Sigmoid colon (tissue), 7 donors: ENCODE data around the gene RRP36. TPM values are rescaled to one million over a fixed set of nuclear protein-coding genes. Genes with fewer than 3 reads are reported as not detected.

Experiments
- DNase-seq: peaks from one replicate; pipeline ENCODE4 v3.0.0-alpha.2; 2019
- H3K27ac ChIP-seq, 4 donors: fragments of 200-600 bp; sonication (generic); one replicate each; pipeline ENCODE4 v1.5.1; 2016 to 2019; ENCODE audit warnings: mild to moderate bottlenecking in 1 of 4
- H3K27me3 ChIP-seq, 3 donors: fragments of 200-600 bp; sonication (generic); one replicate each; pipeline ENCODE4 v1.5.1; 2019; ENCODE audit warnings: mild to moderate bottlenecking in 1 of 3
- H3K36me3 ChIP-seq, 4 donors: fragments of 200-600 bp; sonication (generic); one replicate each; pipeline ENCODE4 v1.5.1; 2016 to 2019
- H3K4me1 ChIP-seq, 4 donors: fragments of 200-600 bp; sonication (generic); one replicate each; pipeline ENCODE4 v1.5.1; 2017 to 2019
- H3K4me3 ChIP-seq, 4 donors: fragments of 200-600 bp; sonication (generic); one replicate each; pipeline ENCODE4 v1.5.1; 2017 to 2019; ENCODE audit warnings: mild to moderate bottlenecking in 2 of 4, moderate library complexity in 1 of 4
- H3K9me3 ChIP-seq, 4 donors: fragments of 200-600 bp in 3 of 4; sonication (generic) in 3 of 4; one replicate each; pipeline versions ENCODE4 v1.5.1 to v1.6.1; 2013 to 2019
- EP300 ChIP-seq, 4 donors: sonication (generic); formaldehyde crosslinking; IDR thresholded peaks; one replicate each; pipeline ENCODE4 v1.6.1; 2017; ENCODE audit warnings: antibody characterized with exemption in 4 of 4
- POLR2A ChIP-seq, 2 donors: fragments of 450-650 bp; IDR thresholded peaks; one replicate each; pipeline ENCODE4 v1.6.1; 2016; ENCODE audit warnings: antibody characterized with exemption in 2 of 2, mild to moderate bottlenecking in 2 of 2, moderate library complexity in 2 of 2
- POLR2AphosphoS5 ChIP-seq, 4 donors: sonication (generic); formaldehyde crosslinking; IDR thresholded peaks; one replicate each; pipeline ENCODE4 v1.6.1; 2017; ENCODE audit warnings: antibody characterized with exemption in 4 of 4
- WGBS, 2 donors: extraction: QIAGEN DNeasy Blood & Tissue Kit; methylation state at CpG; one replicate each; pipeline ENCODE4 v1.1.7; 2013; 5-methylcytosine and 5-hydroxymethylcytosine counted together
- intact Hi-C: fragments of 100-400 bp; cut with DNase I; formaldehyde crosslinking; loops from one replicate; pipeline ENCODE4 v1.15.1; 2023
- polyA plus RNA-seq, 3 donors: library from polyadenylated mRNA; stranded (reverse); fragments of 200-250 nt; gene quantifications; one replicate each; pipeline ENCODE4 v1.2.3, GENCODE V29; 2013
- total RNA-seq, 4 donors: library from RNA; depleted of rRNA; stranded (reverse); fragments of >200 nt; gene quantifications; one replicate each; pipeline ENCODE4 v1.1.0, GENCODE V29; 2016
- TF ChIP-seq, protein P1 (sequence below), 4 experiments: fragments of 450-650 bp in 3 of 4; fragments of 200-600 bp in 1 of 4; IDR thresholded peaks; one replicate each; pipeline ENCODE4 v1.5.1; 2016 to 2019; ENCODE audit warnings: antibody characterized with exemption in 4 of 4, mild to moderate bottlenecking in 3 of 4, moderate library complexity in 2 of 4
- donor health status: healthy with polysubstance abuse.
- donor health status: Bipolar disorder and iron deficiency.
- donor health status: healthy.

RRP36 gene
- total and polyA plus RNA-seq, 7 donors: 24.6 to 50.8 (median 42.7) TPM

GRCh38 chr6:43012364-43012763 lies 9.1 kb upstream of the RRP36 start:
- WGBS, 2 donors: 88 to 93% methylated on average over 6 of the region's 6 CpGs
- H3K27ac ChIP-seq: peak overlapping the region in 2 of 4 donors; percentile 84 to 86
- TF ChIP-seq EP300 (IDR thresholded peaks at IDR 0.05) (no peak), POLR2A (IDR thresholded peaks at IDR 0.05) (no peak), POLR2AphosphoS5 (IDR thresholded peaks at IDR 0.05) (no peak)
- TF ChIP-seq, protein P1, sequence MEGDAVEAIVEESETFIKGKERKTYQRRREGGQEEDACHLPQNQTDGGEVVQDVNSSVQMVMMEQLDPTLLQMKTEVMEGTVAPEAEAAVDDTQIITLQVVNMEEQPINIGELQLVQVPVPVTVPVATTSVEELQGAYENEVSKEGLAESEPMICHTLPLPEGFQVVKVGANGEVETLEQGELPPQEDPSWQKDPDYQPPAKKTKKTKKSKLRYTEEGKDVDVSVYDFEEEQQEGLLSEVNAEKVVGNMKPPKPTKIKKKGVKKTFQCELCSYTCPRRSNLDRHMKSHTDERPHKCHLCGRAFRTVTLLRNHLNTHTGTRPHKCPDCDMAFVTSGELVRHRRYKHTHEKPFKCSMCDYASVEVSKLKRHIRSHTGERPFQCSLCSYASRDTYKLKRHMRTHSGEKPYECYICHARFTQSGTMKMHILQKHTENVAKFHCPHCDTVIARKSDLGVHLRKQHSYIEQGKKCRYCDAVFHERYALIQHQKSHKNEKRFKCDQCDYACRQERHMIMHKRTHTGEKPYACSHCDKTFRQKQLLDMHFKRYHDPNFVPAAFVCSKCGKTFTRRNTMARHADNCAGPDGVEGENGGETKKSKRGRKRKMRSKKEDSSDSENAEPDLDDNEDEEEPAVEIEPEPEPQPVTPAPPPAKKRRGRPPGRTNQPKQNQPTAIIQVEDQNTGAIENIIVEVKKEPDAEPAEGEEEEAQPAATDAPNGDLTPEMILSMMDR (IDR thresholded peaks at IDR 0.05): no peak
- no peak for DNase-seq
- H3K27me3 ChIP-seq: no peaks in the 10 kb centered on the region
- peaks cover 21 to 55% (median 40%) of the 10 kb centered on the region in 4 donors for H3K36me3 ChIP-seq
- H3K9me3 ChIP-seq: no peaks in the 10 kb centered on the region
- intact Hi-C loops: loop anchor here (2.0 to 5.0 kb wide), 4 partner anchors 28 to 130 kb away; partner anchors contain the start of gene PPP2R5D
- H3K4me3 ChIP-seq: no peak overlapping the region
- H3K4me1 ChIP-seq: peaks cover 0 to 48% (median 42%) of the 10 kb centered on the region in 4 donors

DNA sequence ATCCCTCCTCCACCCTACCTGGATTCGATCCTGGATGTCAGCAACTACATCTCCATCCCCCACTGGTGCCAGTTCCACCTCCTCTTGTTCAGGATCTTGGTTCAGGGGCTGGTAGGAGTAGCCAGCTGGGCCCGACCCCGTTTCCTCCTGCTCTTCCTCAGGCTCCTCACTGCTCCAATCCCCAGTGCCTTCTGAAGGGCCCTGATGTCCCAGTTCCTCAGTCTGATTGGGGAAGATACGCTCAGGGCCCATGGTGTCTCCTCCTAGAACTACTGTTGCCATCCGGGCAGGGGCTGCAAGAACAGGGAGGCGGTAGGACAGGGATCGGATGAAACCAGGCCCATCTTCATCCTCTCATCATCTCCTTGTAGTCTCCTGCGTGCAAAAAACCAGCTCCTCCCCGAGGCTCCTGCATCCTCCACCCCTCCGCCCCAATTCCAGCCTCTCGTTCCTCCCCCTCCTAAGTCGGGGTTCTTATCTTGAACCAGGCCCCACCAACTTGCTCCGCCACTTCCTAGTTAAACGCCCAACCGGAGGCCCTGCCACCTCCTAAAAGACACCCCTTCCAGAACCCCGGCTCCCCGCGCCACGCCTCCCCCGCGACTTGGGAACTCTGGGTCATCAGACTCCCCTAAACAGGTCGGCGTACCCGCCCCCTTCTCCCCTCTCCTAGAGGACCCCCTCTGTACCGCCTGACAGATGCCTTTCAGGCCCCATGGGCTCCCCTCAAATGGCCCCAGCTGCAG lies 8.2 kb upstream of the RRP36 start:
- intact Hi-C loops: loop anchor here (2.0 to 5.0 kb wide), 4 partner anchors 28 to 130 kb away; partner anchors contain the start of gene PPP2R5D
- Histone ChIP-seq H3K9me3 (no peaks in the 10 kb centered on the region), H3K4me3 (peak overlapping the region; percentile 55 to 88 (median 85)), H3K27ac (peak overlapping the region; percentile 83 to 86 (median 84)), H3K27me3 (no peaks in the 10 kb centered on the region), H3K4me1 (peaks cover 0 to 53% (median 42%) of the 10 kb centered on the region in 4 donors), H3K36me3 (peaks cover 27 to 55% (median 40%) of the 10 kb centered on the region in 4 donors)
- DNase-seq: no peak
- no peak for TF ChIP-seq POLR2AphosphoS5 (IDR thresholded peaks at IDR 0.05)
- TF ChIP-seq POLR2A (IDR thresholded peaks at IDR 0.05): no peak
- TF ChIP-seq, protein P1 (IDR thresholded peaks at IDR 0.05): no peak
- TF ChIP-seq EP300 (IDR thresholded peaks at IDR 0.05): no peak
- 2 to 3% methylated on average over 25 of the region's 25 CpGs for WGBS, 2 donors

- 0% methylated on average over 51 of the region's 51 CpGs for WGBS, 2 donors
- peak; percentile 100 for DNase-seq
- TF ChIP-seq, protein P1 (IDR thresholded peaks at IDR 0.05): no peak
- TF ChIP-seq POLR2AphosphoS5 (IDR thresholded peaks at IDR 0.05) (peak; percentile 70 to 85 (median 76)), POLR2A (IDR thresholded peaks at IDR 0.05) (peak in 1 of 2 donors; percentile 36)
- no peaks in the 10 kb centered on the region for H3K9me3 ChIP-seq
- H3K4me3 ChIP-seq: peak within 1 kb of the TSS; percentile 79 to 88 (median 85)
- intact Hi-C loops: loop anchor here (2.0 to 5.0 kb wide), 5 partner anchors 29 to 129 kb away; partner anchors contain the start of genes KLC4, MRPL2 and PPP2R5D
- peak within 1 kb of the TSS; percentile 83 to 86 (median 84) for H3K27ac ChIP-seq
- H3K4me1 ChIP-seq: peaks cover 0 to 53% (median 42%) of the 10 kb centered on the region in 4 donors
- peaks cover 27 to 55% (median 40%) of the 10 kb centered on the region in 4 donors for H3K36me3 ChIP-seq
- H3K27me3 ChIP-seq: no peaks in the 10 kb centered on the region
Observed at GRCh38 chr6:43013843-43014433, 7.5 kb upstream of the RRP36 start, which contains the start of the genes KLHDC3 and MEA1. Gene KLHDC3 (plus strand): TSS chr6:43014249. CDS start chr6:43017193, 2,944 bp downstream. Gene MEA1 (minus strand): TSS chr6:43013946. CDS start chr6:43013813, 133 bp downstream.

GRCh38 chr6:43014434-43014909 lies 7.0 kb upstream of the RRP36 start:
- Histone ChIP-seq H3K36me3 (peaks cover 31 to 55% (median 38%) of the 10 kb centered on the region in 4 donors), H3K9me3 (no peaks in the 10 kb centered on the region), H3K27me3 (no peaks in the 10 kb centered on the region), H3K4me1 (peaks cover 0 to 53% (median 42%) of the 10 kb centered on the region in 4 donors), H3K4me3 (peak overlapping the region; percentile 79 to 88 (median 85)), H3K27ac (peak overlapping the region; percentile 78 to 86 (median 84))
- intact Hi-C loops: loop anchor here (2.0 to 5.0 kb wide), 3 partner anchors 44 to 112 kb away; partner anchors contain the start of genes KLC4 and MRPL2
- no peak for DNase-seq
- TF ChIP-seq POLR2A (IDR thresholded peaks at IDR 0.05) (no peak), EP300 (IDR thresholded peaks at IDR 0.05) (no peak), POLR2AphosphoS5 (IDR thresholded peaks at IDR 0.05) (no peak)
- TF ChIP-seq, protein P1 (IDR thresholded peaks at IDR 0.05): no peak
- 0 to 3% methylated on average over 7 of the region's 7 CpGs for WGBS, 2 donors
